Measurements from ENCODE around the gene CD9. TPM values are rescaled to one million over a fixed set of nuclear protein-coding genes. Genes with fewer than 3 reads are reported as not detected.

Gene CD9
- total and polyA plus RNA-seq, 2 donors from 2014 or later, result 301 to 421 TPM

DNA sequence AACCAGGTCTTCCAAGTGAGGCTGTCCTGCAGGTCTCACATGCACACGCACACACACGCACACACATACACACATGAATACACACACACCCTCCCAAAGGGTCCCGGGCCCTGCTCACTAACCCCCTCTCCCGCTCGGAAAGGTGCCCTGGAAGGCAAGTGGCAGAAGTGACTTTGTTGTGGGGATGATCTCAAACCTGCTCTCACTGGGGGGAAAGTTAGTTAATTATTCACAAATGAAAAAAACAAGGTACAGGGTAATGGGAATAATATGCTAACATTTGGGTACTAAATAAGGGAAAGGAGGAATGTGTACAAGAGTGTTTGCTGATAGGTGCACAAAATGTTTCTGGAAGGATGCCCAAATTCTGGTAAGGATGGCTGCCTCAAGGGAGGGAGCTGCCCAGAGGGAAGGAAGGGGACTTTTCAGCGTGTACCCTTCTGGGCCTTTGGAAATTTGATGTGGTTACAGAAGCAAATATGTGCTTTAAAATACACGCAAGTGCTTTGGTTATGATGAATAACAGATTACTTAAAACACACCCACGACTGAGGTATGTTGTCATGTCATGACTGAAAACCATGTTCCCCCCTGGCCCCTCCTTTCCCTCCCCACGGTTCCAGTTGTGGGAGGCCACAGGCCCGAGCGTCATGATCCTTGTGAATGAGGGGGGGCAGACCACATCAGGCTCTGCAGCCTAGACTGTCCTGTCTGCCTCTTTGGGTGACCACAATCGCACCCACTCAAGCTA is 66.9 kb downstream of the CD9 start:
- FAIRE-seq, result peak; percentile 80
- Histone ChIP-seq H3K9ac (ENCODE audit: low read length in 3 of 3) (peak overlapping the region in 2 of 3 donors; percentile 4 to 63), H3K4me3 (ENCODE audit: low read length in 3 of 3) (no peak overlapping the region), H3K9me3 (ENCODE audit: control insufficient read depth in 2 of 3, insufficient read depth in 1 of 3, low read length in 3 of 3) (no peaks in the 10 kb centered on the region), H3K4me1 (ENCODE audit: control insufficient read depth in 2 of 3, insufficient read depth in 2 of 3, low read depth in 1 of 3, low read length in 3 of 3) (peaks cover 0 to 25% (median 21%) of the 10 kb centered on the region in 3 donors), H3K27ac (ENCODE audit: low read depth in 2 of 2, low read length in 2 of 2) (peak overlapping the region; percentile 89 to 94), H3K27me3 (ENCODE audit: control insufficient read depth, insufficient read depth, low read length) (no peaks in the 10 kb centered on the region), H3K36me3 (ENCODE audit: control insufficient read depth in 2 of 3, insufficient read depth in 3 of 3, low read length in 3 of 3) (no peaks in the 10 kb centered on the region)
- intact Hi-C loops (cut with DNase I), result no loop called here
- DNase-seq, result peak; percentile 62 to 80 (median 79)
- TF ChIP-seq, protein P1, sequence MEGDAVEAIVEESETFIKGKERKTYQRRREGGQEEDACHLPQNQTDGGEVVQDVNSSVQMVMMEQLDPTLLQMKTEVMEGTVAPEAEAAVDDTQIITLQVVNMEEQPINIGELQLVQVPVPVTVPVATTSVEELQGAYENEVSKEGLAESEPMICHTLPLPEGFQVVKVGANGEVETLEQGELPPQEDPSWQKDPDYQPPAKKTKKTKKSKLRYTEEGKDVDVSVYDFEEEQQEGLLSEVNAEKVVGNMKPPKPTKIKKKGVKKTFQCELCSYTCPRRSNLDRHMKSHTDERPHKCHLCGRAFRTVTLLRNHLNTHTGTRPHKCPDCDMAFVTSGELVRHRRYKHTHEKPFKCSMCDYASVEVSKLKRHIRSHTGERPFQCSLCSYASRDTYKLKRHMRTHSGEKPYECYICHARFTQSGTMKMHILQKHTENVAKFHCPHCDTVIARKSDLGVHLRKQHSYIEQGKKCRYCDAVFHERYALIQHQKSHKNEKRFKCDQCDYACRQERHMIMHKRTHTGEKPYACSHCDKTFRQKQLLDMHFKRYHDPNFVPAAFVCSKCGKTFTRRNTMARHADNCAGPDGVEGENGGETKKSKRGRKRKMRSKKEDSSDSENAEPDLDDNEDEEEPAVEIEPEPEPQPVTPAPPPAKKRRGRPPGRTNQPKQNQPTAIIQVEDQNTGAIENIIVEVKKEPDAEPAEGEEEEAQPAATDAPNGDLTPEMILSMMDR (IDR thresholded peaks at IDR 0.05; ENCODE audit: borderline replicate concordance, extremely low read depth, insufficient read depth), result peak; percentile 6

DNA sequence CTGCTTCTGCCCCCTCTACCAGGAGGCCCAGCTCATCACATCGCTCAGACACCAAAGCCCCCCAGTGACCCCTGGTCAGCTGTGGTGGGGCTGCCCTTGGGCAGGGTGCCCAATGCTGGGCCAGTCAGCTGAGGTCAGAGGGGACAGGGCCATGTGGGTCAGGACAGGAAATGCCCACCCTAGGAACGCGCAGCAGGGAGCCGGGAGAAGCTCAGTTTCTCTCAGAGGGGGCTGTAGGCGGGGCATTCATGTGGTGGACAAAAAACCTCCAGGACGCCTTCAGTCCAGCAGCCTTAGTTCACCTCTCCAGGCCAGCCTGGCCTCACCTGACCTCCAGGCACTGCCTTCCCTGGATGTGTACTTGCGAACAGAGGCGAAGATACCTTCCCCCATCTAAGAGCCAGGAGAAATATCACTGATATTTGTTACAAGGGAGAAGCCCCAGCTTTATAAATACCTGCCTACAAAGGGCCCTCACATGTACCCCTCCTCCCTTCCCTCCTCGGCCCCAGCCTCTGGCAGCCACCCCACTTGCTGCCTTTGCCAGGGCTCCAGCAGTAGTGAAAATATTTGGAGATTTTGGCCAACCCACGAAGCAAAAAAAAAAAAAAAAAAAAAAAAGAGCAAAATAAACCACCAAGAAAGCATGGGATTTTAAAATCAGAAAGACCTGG is 68.4 kb downstream of the CD9 start:
- Histone ChIP-seq H3K4me3 (ENCODE audit: low read length in 3 of 3) (no peak overlapping the region), H3K9me3 (ENCODE audit: control insufficient read depth in 2 of 3, insufficient read depth in 1 of 3, low read length in 3 of 3) (no peaks in the 10 kb centered on the region), H3K27ac (ENCODE audit: low read depth in 2 of 2, low read length in 2 of 2) (peak overlapping the region; percentile 73 to 81), H3K36me3 (ENCODE audit: control insufficient read depth in 2 of 3, insufficient read depth in 3 of 3, low read length in 3 of 3) (no peaks in the 10 kb centered on the region), H3K4me1 (ENCODE audit: control insufficient read depth in 2 of 3, insufficient read depth in 2 of 3, low read depth in 1 of 3, low read length in 3 of 3) (peaks cover 4 to 31% (median 31%) of the 10 kb centered on the region in 3 donors), H3K9ac (ENCODE audit: low read length in 3 of 3) (peak overlapping the region in 1 of 3 donors; percentile 37), H3K27me3 (ENCODE audit: control insufficient read depth, insufficient read depth, low read length) (no peaks in the 10 kb centered on the region)
- intact Hi-C loops (cut with DNase I), result no loop called here
- FAIRE-seq (no peak), DNase-seq (peak in 1 of 5 donors; percentile 75)
- TF ChIP-seq, protein P1 (IDR thresholded peaks at IDR 0.05; ENCODE audit: borderline replicate concordance, extremely low read depth, insufficient read depth), result no peak

DNA sequence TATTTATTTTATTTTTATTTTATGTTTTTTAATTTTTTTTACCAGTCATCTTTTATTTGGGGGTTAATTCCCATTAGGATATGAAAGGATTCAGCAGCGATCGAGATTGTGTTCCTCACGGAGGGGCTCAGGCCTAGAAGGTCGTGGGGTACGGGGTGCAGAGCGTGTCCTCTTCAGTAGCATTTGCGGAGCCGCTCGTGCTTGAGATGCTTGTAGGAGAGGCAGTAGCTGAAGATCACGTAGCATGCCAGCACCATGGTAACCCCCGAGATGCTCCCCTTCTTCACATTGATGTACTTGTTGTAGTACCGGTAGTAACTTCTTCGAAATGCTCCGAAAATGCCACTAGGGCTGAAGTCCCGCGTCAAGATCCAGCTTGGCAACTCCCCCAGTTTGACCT is 69.8 kb downstream of the CD9 start:
- intact Hi-C loops (cut with DNase I), result no loop called here
- FAIRE-seq (no peak), DNase-seq (peak in 1 of 5 donors; percentile 37)
- no peaks in the 10 kb centered on the region for H3K9me3 ChIP-seq (ENCODE audit: control insufficient read depth in 2 of 3, insufficient read depth in 1 of 3, low read length in 3 of 3)
- H3K4me3 ChIP-seq (ENCODE audit: low read length in 3 of 3), result no peak overlapping the region
- no peak overlapping the region for H3K27ac ChIP-seq (ENCODE audit: low read depth in 2 of 2, low read length in 2 of 2)
- H3K9ac ChIP-seq (ENCODE audit: low read length in 3 of 3), result no peak overlapping the region
- no peaks in the 10 kb centered on the region for H3K27me3 ChIP-seq (ENCODE audit: control insufficient read depth, insufficient read depth, low read length)
- H3K4me1 ChIP-seq (ENCODE audit: control insufficient read depth in 2 of 3, insufficient read depth in 2 of 3, low read depth in 1 of 3, low read length in 3 of 3), result peaks cover 4 to 37% (median 26%) of the 10 kb centered on the region in 3 donors
- H3K36me3 ChIP-seq (ENCODE audit: control insufficient read depth in 2 of 3, insufficient read depth in 3 of 3, low read length in 3 of 3), result no peaks in the 10 kb centered on the region
- TF ChIP-seq, protein P1 (IDR thresholded peaks at IDR 0.05; ENCODE audit: borderline replicate concordance, extremely low read depth, insufficient read depth), result no peak
